ENCODE measurements around the gene UNC45B.

DNA sequence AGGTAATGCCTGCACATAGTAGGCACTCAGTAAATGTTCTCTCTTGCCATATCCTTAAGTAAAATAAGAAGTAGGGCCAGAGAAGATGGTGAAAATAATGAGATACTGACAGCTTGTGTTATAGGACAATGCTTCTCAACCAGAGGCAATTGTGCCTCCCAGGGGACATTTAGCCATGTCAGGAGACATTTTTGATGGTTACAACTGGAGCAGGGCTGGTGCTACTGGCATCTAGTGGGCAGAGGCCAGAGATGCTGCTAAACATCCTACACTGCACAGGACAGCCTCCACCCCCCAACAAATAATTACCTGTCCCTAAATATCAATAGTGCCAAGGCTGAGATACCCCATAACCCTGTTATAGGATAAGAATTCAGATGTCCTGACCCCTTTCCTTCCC, 29.6 kb upstream of the UNC45B start:
- no peak for TF ChIP-seq POLR2A (IDR thresholded peaks at IDR 0.05)
- TF ChIP-seq, protein P1, sequence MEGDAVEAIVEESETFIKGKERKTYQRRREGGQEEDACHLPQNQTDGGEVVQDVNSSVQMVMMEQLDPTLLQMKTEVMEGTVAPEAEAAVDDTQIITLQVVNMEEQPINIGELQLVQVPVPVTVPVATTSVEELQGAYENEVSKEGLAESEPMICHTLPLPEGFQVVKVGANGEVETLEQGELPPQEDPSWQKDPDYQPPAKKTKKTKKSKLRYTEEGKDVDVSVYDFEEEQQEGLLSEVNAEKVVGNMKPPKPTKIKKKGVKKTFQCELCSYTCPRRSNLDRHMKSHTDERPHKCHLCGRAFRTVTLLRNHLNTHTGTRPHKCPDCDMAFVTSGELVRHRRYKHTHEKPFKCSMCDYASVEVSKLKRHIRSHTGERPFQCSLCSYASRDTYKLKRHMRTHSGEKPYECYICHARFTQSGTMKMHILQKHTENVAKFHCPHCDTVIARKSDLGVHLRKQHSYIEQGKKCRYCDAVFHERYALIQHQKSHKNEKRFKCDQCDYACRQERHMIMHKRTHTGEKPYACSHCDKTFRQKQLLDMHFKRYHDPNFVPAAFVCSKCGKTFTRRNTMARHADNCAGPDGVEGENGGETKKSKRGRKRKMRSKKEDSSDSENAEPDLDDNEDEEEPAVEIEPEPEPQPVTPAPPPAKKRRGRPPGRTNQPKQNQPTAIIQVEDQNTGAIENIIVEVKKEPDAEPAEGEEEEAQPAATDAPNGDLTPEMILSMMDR (IDR thresholded peaks at IDR 0.05) = no peak
